SK-N-MC (cell line): Measurements from ENCODE around the gene ZNHIT1.

Experiments used
- FOXP2 ChIP-seq: optimal IDR thresholded peaks from 2 replicates; pipeline ENCODE3; 2011; ENCODE audit warnings: mild to moderate bottlenecking, moderate library complexity; ENCODE audit not compliant: insufficient read depth; ENCODE audit errors: extremely low read length, control extremely low read depth
- POLR2AphosphoS5 ChIP-seq: IDR thresholded peaks from 2 replicates; pipeline ENCODE4 v1.6.1; 2012; ENCODE audit warnings: mild to moderate bottlenecking, low read depth, low read length, borderline replicate concordance

DNA sequence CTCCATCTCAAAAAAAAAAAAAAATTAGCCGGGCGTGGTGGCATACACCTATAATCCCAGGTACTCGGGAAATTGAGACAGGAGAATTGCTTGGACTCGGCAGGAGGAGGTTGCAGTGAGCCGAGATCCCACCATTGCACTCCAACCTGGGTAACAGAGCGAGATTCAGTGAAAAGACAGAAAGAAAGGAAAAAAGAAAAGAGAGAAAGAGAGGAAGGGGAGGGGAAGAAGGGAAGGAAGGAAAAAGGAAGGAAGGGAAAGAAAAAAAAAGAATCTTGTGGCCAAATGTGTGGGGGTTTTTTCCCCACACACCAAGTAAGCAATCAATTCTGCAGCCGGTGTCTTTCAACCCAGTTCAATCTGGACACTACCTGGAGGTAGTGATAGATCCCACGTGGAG is 28.9 kb upstream of the ZNHIT1 start:
- TF ChIP-seq FOXP2: no peak
- no peak for TF ChIP-seq POLR2AphosphoS5
